IPS-20b (cell line): Measurements from ENCODE around the gene PSAPL1.

Source experiments
- H3K27ac ChIP-seq: one replicate; pipeline ENCODE4 v1.5.1; 2013; ENCODE audit warnings: low read length
- H3K27me3 ChIP-seq: 2 replicates; pipeline ENCODE4 v1.6.1; 2013; ENCODE audit warnings: mild to moderate bottlenecking, low read length, inconsistent platforms; ENCODE audit not compliant: insufficient read depth
- H3K36me3 ChIP-seq: 2 replicates; pipeline ENCODE4 v1.6.1; 2013; ENCODE audit warnings: low read depth, mild to moderate bottlenecking, inconsistent platforms, low read length, moderate library complexity; ENCODE audit not compliant: insufficient read depth
- H3K4me1 ChIP-seq: 2 replicates; pipeline ENCODE4 v1.6.1; 2013; ENCODE audit warnings: mild to moderate bottlenecking, control low read depth, inconsistent platforms, low read length, moderate library complexity; ENCODE audit not compliant: insufficient read depth
- H3K4me3 ChIP-seq: 2 replicates; pipeline ENCODE4 v1.5.1; 2013; ENCODE audit warnings: mild to moderate bottlenecking, low read length, inconsistent platforms
- H3K9ac ChIP-seq: 2 replicates; pipeline ENCODE4 v1.6.1; 2013; ENCODE audit warnings: low read depth, mild to moderate bottlenecking, inconsistent platforms, low read length, moderate library complexity
- H3K9me3 ChIP-seq: 2 replicates; pipeline ENCODE4 v1.6.1; 2013; ENCODE audit warnings: mild to moderate bottlenecking, low read depth, low read length, inconsistent platforms; ENCODE audit not compliant: insufficient read depth

Gene PSAPL1

DNA sequence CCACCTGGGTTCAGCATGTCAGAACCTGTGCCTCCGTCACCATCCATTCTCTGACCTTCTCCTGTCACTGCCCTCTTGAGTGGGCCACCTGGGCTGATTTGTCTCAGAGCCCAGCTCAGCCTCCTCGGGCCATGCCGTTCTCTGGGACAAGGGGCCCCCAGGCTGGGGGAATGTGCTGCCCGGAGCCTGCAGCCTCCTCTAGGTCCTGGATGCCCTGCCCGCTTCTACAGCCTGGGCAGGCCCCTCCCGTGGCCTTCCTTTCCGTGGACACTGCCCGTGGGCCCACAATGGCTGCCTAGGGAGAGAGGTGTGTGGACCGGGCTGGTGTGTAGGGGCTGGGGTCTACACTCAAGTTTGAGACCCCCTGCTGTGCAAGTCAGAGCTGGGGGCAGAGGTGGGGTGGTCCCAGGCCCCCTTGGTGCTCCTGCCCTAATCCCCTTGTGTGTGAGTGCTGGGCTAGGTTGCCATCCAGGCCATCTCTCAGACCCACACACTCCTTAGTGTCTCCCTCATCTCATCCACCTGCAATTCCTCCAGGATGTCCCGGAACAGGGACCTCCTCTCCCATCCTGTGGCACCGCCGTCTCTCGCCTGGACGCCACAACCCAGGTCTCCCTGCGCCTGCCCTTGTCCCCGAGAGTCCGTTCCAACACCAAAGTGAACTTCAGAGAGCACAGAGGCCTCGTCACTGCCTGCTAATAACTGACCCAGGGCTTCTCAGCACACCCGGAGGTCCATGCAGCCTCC, 12.4 kb downstream of the PSAPL1 start:
- peaks cover 14% of the 10 kb centered on the region for H3K27me3 ChIP-seq
- no peaks in the 10 kb centered on the region for H3K36me3 ChIP-seq
- H3K4me3 ChIP-seq = no peak overlapping the region
- no peak overlapping the region for H3K27ac ChIP-seq
- no peak overlapping the region for H3K9ac ChIP-seq
- peaks cover 3% of the 10 kb centered on the region; the same call in 1 of the 2 replicates for H3K4me1 ChIP-seq
- no peaks in the 10 kb centered on the region for H3K9me3 ChIP-seq

DNA sequence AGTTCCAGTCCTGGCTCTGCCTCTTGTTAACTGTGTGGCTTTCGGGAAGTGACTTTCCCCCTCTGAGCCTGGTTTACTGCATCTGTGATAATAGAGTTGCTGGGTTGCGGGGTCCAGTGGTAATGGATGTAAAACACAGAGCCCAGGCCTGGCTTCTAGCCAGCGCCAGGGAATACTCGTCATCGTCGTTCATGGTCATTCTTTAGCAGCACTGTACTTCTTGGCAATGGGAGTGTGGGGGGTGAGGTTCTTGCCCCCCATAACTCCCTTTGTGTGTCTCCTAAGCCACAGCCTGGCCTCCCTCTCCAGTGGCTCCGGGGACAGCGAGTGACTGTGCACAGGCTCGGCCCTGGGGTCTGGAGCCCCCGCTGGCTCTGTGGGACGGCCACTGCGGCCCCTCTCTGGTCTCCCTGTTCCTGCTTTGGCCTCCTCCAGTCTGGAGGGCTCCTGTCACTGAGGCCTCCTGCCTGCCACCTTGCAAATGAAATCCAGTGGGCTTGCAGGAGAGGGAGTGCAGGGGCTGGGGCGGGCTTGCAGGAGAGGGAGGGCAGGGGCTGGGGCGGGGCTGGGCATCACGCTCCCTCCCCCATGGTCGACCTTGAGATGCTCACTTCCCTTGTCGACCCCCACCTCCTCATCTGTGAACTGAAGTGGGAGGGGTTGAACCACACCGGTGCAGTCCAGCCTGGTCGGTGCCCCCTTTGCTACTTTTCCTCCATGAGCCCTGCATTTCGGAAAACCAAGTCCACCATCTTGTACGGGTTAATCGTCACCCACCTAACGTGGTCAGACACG, 13.2 kb downstream of the PSAPL1 start:
- Histone ChIP-seq H3K27me3 (peaks cover 22% of the 10 kb centered on the region), H3K9me3 (no peaks in the 10 kb centered on the region), H3K9ac (no peak overlapping the region), H3K4me3 (no peak overlapping the region), H3K4me1 (no peaks in the 10 kb centered on the region), H3K27ac (no peak overlapping the region), H3K36me3 (no peaks in the 10 kb centered on the region)

GRCh38 chr4:7420661-7421040, 14.1 kb downstream of the PSAPL1 start:
- Histone ChIP-seq H3K4me3 (no peak overlapping the region), H3K4me1 (no peaks in the 10 kb centered on the region), H3K36me3 (no peaks in the 10 kb centered on the region), H3K9ac (no peak overlapping the region), H3K27me3 (peaks cover 31% of the 10 kb centered on the region), H3K9me3 (no peaks in the 10 kb centered on the region), H3K27ac (no peak overlapping the region)

GRCh38 chr4:7419961-7420660, 14.6 kb downstream of the PSAPL1 start:
- Histone ChIP-seq H3K27ac (no peak overlapping the region), H3K36me3 (no peaks in the 10 kb centered on the region), H3K9me3 (no peaks in the 10 kb centered on the region), H3K27me3 (peaks cover 36% of the 10 kb centered on the region), H3K4me1 (peaks cover 3% of the 10 kb centered on the region; the same call in 1 of the 2 replicates), H3K9ac (no peak overlapping the region), H3K4me3 (no peak overlapping the region)

GRCh38 chr4:7418131-7418943, 16.4 kb downstream of the PSAPL1 start:
- H3K4me3 ChIP-seq = no peak overlapping the region
- peaks cover 11% of the 10 kb centered on the region; the same call in 1 of the 2 replicates for H3K4me1 ChIP-seq
- no peaks in the 10 kb centered on the region for H3K36me3 ChIP-seq
- no peak overlapping the region for H3K9ac ChIP-seq
- H3K27ac ChIP-seq = no peak overlapping the region
- H3K9me3 ChIP-seq = no peaks in the 10 kb centered on the region
- peaks cover 53% of the 10 kb centered on the region for H3K27me3 ChIP-seq

GRCh38 chr4:7417639-7418038, 17.1 kb downstream of the PSAPL1 start:
- H3K4me1 ChIP-seq = peaks cover 11% of the 10 kb centered on the region; the same call in 1 of the 2 replicates
- peaks cover 60% of the 10 kb centered on the region for H3K27me3 ChIP-seq
- no peak overlapping the region for H3K9ac ChIP-seq
- H3K4me3 ChIP-seq = no peak overlapping the region
- H3K36me3 ChIP-seq = no peaks in the 10 kb centered on the region
- H3K9me3 ChIP-seq = no peaks in the 10 kb centered on the region
- H3K27ac ChIP-seq = no peak overlapping the region

DNA sequence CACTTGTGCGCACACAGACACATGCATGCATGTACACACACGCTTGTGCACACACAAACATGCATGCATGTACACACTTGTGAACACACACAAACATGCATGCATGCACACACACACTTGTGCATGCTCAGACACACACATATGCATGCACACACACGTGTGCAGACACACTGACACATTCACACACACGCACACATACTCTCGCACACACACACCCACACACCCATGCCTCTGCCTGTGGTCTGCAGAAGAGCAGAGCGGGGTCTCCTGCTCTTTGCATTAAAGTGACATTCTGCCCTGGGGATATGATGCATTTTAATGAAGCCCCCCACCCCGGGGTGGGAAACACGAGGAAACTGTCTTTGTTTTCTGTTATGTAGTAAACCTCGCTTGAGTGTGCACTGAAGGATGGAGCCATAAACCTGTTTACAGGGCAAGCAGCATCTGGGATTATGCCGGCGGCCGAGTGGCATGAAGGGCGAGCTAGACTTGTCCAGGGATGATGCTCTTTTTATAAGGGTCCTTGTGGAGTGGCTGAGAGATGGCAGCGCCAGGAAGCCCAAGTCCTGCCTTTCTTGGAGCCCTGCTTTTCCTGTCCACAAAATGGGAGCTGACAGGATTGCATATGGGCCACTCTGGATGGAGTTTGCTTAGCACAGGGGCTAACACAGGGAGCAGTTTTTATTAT, 17.8 kb downstream of the PSAPL1 start:
- H3K27me3 ChIP-seq = peaks cover 68% of the 10 kb centered on the region

DNA sequence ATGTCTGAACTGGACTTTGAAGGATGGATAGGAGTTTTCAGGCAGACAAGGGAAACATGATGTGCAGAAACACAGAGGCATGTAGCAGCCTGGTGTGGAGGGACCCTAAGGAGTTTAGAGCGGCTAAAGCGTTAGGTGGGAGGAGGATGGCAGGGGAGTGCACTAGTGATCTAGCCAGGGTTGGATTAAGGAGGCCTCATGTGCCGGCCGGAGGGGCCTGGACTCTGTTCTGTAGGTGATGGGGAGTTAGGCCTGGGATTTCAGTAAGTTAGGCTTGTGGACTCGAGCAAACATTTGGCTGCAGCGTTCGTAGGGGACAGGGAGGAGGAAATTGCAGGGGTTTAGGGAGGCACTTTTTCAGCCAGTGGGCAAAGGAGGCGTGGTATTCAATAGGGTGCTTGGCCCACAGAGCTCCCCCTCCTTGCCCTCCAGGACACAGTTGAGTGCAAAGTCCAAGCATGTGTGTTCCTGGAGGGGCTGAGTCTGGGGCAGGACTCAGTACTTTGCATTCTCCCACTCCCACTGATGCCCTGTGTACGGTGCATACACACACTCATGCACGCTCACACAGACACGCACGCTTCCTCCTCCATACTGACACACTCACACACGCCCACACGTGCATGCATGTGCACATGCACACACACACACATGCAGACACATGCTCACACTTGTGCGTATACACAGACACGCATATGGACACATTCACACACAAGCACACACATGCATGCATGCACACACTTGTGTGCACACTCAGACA, 18.6 kb downstream of the PSAPL1 start:
- Histone ChIP-seq H3K9ac (no peak overlapping the region), H3K4me3 (no peak overlapping the region), H3K36me3 (no peaks in the 10 kb centered on the region), H3K9me3 (no peaks in the 10 kb centered on the region), H3K27me3 (peaks cover 76% of the 10 kb centered on the region), H3K4me1 (peaks cover 11% of the 10 kb centered on the region; the same call in 1 of the 2 replicates), H3K27ac (no peak overlapping the region)

More for the DNA sequence above, 17.8 kb downstream of the PSAPL1 start:
- Histone ChIP-seq H3K9me3 (no peaks in the 10 kb centered on the region), H3K4me3 (no peak overlapping the region), H3K27ac (no peak overlapping the region), H3K4me1 (peaks cover 11% of the 10 kb centered on the region; the same call in 1 of the 2 replicates), H3K36me3 (no peaks in the 10 kb centered on the region), H3K9ac (no peak overlapping the region)

GRCh38 chr4:7414736-7415510, 19.8 kb downstream of the PSAPL1 start:
- peak overlapping the region; percentile 48; the same call in 1 of the 2 replicates for H3K4me3 ChIP-seq
- H3K27me3 ChIP-seq = peaks cover 85% of the 10 kb centered on the region
- H3K36me3 ChIP-seq = no peaks in the 10 kb centered on the region
- no peaks in the 10 kb centered on the region for H3K9me3 ChIP-seq
- no peak overlapping the region for H3K27ac ChIP-seq
- H3K4me1 ChIP-seq = peaks cover 11% of the 10 kb centered on the region; the same call in 1 of the 2 replicates
- H3K9ac ChIP-seq = no peak overlapping the region

GRCh38 chr4:7414046-7414445, 20.7 kb downstream of the PSAPL1 start:
- no peaks in the 10 kb centered on the region for H3K36me3 ChIP-seq
- peaks cover 11% of the 10 kb centered on the region; the same call in 1 of the 2 replicates for H3K4me1 ChIP-seq
- H3K9me3 ChIP-seq = no peaks in the 10 kb centered on the region
- peaks cover 85% of the 10 kb centered on the region for H3K27me3 ChIP-seq
- no peak overlapping the region for H3K4me3 ChIP-seq
- H3K9ac ChIP-seq = no peak overlapping the region
- no peak overlapping the region for H3K27ac ChIP-seq
